HepG2 (cell line): ENCODE data around the gene RAB3GAP1. TPM values are rescaled to one million over a fixed set of nuclear protein-coding genes. Genes with fewer than 3 reads are reported as not detected.

Experiments
- ATAC-seq: fragments of 200-7000 bp; cut with Tn5 transposase; 3 replicates; pipeline ENCODE4 v1.9.1; 2020; ENCODE audit warnings: mild to moderate bottlenecking, moderate library complexity
- BruUV-seq: library from RNA; stranded (reverse); fragments of 400-500 nt; replicated peaks from 2 replicates; lab custom pipeline; 2021; lab: Mats Ljungman, UMichigan
- CTCF ChIA-PET: fragments of 300-600 bp; formaldehyde crosslinking; extraction: SDS; loops from one replicate; lab custom pipeline; 2021; ENCODE audit warnings: low total read pairs, inconsistent platforms, low intra/inter-chr PET ratio; lab: Yijun Ruan, JAX
- POLR2A ChIA-PET: fragments of 350-600 bp; sonication (Branson Sonifier 250); formaldehyde crosslinking; loops from one replicate; lab custom pipeline; 2020; ENCODE audit warnings: antibody characterized with exemption, inconsistent platforms; lab: Yijun Ruan, JAX
- DNase-seq: peaks from one replicate; pipeline ENCODE4 v3.0.0-alpha.2; 2015; ENCODE audit warnings: low spot score
- FAIRE-seq: peaks from 3 replicates; lab custom pipeline; 2011; peaks lifted over from hg19 to GRCh38; lab: Jason Lieb, UNC
- H2AFZ ChIP-seq: one replicate; pipeline ENCODE4 v1.6.1; 2011; ENCODE audit warnings: low read length, inconsistent platforms
- H3K27ac ChIP-seq: fragments of 300-600 bp; 3 replicates; pipeline ENCODE4 v1.8.0; 2011; ENCODE audit warnings: mixed run types, mild to moderate bottlenecking, mixed read lengths, low read length, inconsistent platforms; ENCODE audit not compliant: insufficient read depth; ENCODE audit errors: extremely low read length
- H3K27me3 ChIP-seq, 2 experiments: fragments of 200-600 bp in 1 of 2; 2 replicates in 1 of 2; 3 replicates in 1 of 2; pipeline versions ENCODE4 v1.6.0 to v1.8.0; 2011; ENCODE audit warnings: low read length in 2 of 2, mild to moderate bottlenecking in 2 of 2, moderate library complexity in 2 of 2, inconsistent platforms in 1 of 2; ENCODE audit not compliant: insufficient read depth in 2 of 2, control insufficient read depth in 1 of 2
- H3K36me3 ChIP-seq, 2 experiments: fragments of 200-600 bp in 1 of 2; replicated peaks in 1 of 2; 2 replicates in 1 of 2; 3 replicates in 1 of 2; pipeline versions ENCODE4 v1.5.1 to v1.8.0; 2011; ENCODE audit warnings: low read length in 2 of 2, inconsistent platforms in 1 of 2; ENCODE audit not compliant: insufficient read depth in 2 of 2, control insufficient read depth in 1 of 2
- H3K4me1 ChIP-seq: 2 replicates; pipeline ENCODE4 v1.5.1; 2012; ENCODE audit warnings: low read length, inconsistent platforms; ENCODE audit not compliant: insufficient read depth
- H3K4me2 ChIP-seq: 2 replicates; pipeline ENCODE4 v1.6.0; 2011; ENCODE audit warnings: low read depth, low read length, inconsistent platforms
- H3K4me3 ChIP-seq, 3 experiments: fragments of 200-600 bp in 1 of 3; sonication (generic), shearing (Covaris generic) in 1 of 3; replicated peaks in 1 of 3; 2 replicates each; pipeline ENCODE4 v1.5.1; 2011 to 2016; ENCODE audit warnings: low read length in 3 of 3, inconsistent platforms in 2 of 3, low read depth in 2 of 3, mild to moderate bottlenecking in 2 of 3, control low read depth in 1 of 3, mixed read lengths in 1 of 3; ENCODE audit not compliant: insufficient read depth in 1 of 3
- H3K79me2 ChIP-seq: one replicate; pipeline ENCODE4 v1.6.1; 2011; ENCODE audit warnings: low read length, inconsistent platforms; ENCODE audit not compliant: insufficient read depth
- H3K9ac ChIP-seq: 2 replicates; pipeline ENCODE4 v1.6.0; 2011; ENCODE audit warnings: mild to moderate bottlenecking, low read depth, low read length, inconsistent platforms; ENCODE audit not compliant: insufficient read depth
- H3K9me3 ChIP-seq: 2 replicates; pipeline ENCODE4 v1.5.1; 2012; ENCODE audit warnings: mild to moderate bottlenecking, low read length
- H4K20me1 ChIP-seq: 2 replicates; pipeline ENCODE4 v1.6.0; 2011; ENCODE audit warnings: inconsistent platforms, mild to moderate bottlenecking, low read length, moderate library complexity; ENCODE audit not compliant: insufficient read depth
- HBP1 ChIP-seq: IDR thresholded peaks from 2 replicates; pipeline ENCODE4 v1.6.1; 2016; ENCODE audit warnings: low read depth, control low read depth
- KLF12 ChIP-seq: sonication (generic); formaldehyde crosslinking; IDR thresholded peaks from 2 replicates; pipeline ENCODE4 v1.4.0; 2020; ENCODE audit warnings: missing genetic modification reagents, borderline replicate concordance
- NCOR1 ChIP-seq: fragments of 200-600 bp; sonication (generic); IDR thresholded peaks from 2 replicates; pipeline ENCODE4 v1.7.0; 2017; ENCODE audit warnings: antibody characterized with exemption, low read length, borderline replicate concordance
- PBX2 ChIP-seq: IDR thresholded peaks from 2 replicates; pipeline ENCODE4 v1.6.1; 2016; ENCODE audit warnings: control low read depth
- PCBP1 ChIP-seq: fragments of 200-400 bp; formaldehyde crosslinking; IDR thresholded peaks from 2 replicates; pipeline ENCODE4 v1.6.1; 2017; ENCODE audit warnings: mild to moderate bottlenecking, low read depth, low read length, borderline replicate concordance
- SAP130 ChIP-seq: IDR thresholded peaks from 2 replicates; pipeline ENCODE4 v1.6.1; 2016; ENCODE audit warnings: low read depth
- TRAFD1 ChIP-seq: sonication (generic); formaldehyde crosslinking; IDR thresholded peaks from 2 replicates; pipeline ENCODE4 v1.5.1; 2020; ENCODE audit warnings: missing genetic modification reagents, mild to moderate bottlenecking, borderline replicate concordance
- ZBTB4 ChIP-seq: sonication (generic); formaldehyde crosslinking; IDR thresholded peaks from 2 replicates; pipeline ENCODE4 v1.4.0; 2020; ENCODE audit warnings: missing genetic modification reagents, mild to moderate bottlenecking, borderline replicate concordance
- ZFP82 ChIP-seq: sonication (generic); formaldehyde crosslinking; IDR thresholded peaks from 2 replicates; pipeline ENCODE4 v1.5.1; 2020; ENCODE audit warnings: mild to moderate bottlenecking, missing genetic modification reagents, borderline replicate concordance
- ZNF232 ChIP-seq: sonication (generic); formaldehyde crosslinking; IDR thresholded peaks from 2 replicates; pipeline ENCODE4 v1.4.0; 2020; ENCODE audit warnings: missing genetic modification reagents, borderline replicate concordance
- ZNF276 ChIP-seq: sonication (generic); formaldehyde crosslinking; IDR thresholded peaks from 2 replicates; pipeline ENCODE4 v1.4.0; 2020; ENCODE audit warnings: mild to moderate bottlenecking, low read depth, missing genetic modification reagents
- ZNF451 ChIP-seq: sonication (generic); formaldehyde crosslinking; IDR thresholded peaks from 2 replicates; pipeline ENCODE4 v1.5.0; 2020; ENCODE audit warnings: mild to moderate bottlenecking, missing genetic modification reagents
- ZNF619 ChIP-seq: sonication (generic); formaldehyde crosslinking; IDR thresholded peaks from 2 replicates; pipeline ENCODE4 v1.4.0; 2020; ENCODE audit warnings: mild to moderate bottlenecking, missing genetic modification reagents
- ZSCAN29 ChIP-seq: sonication (generic); formaldehyde crosslinking; conservative IDR thresholded peaks from 2 replicates; pipeline ENCODE4 v1.4.0; 2020; ENCODE audit warnings: mild to moderate bottlenecking, missing genetic modification reagents
- WGBS: methylation state at CpG from one replicate; pipeline ENCODE4 v1.1.6; 2017; ENCODE audit warnings: low lambda C conversion rate; 5-methylcytosine and 5-hydroxymethylcytosine counted together
- in situ Hi-C: cut with HindIII; loops from 2 replicates; pipeline ENCODE4 v1.10.0; 2017; ENCODE audit warnings: low pct_unique_long_range_greater_than_20kb; ENCODE audit not compliant: extremely low pct_ligation_motif_present
- intact Hi-C: fragments of 100-400 bp; cut with micrococcal nuclease; formaldehyde crosslinking; loops from one replicate; pipeline ENCODE4 v1.10.0; 2022; ENCODE audit not compliant: unreplicated experiment
- polyA plus RNA-seq, 8 experiments: library from polyadenylated mRNA; depleted of rRNA in 3 of 8; stranded (reverse) in 7 of 8; unstranded in 1 of 8; fragments of >200 nt; fragmentation: Illumina TruSeq in 4 of 8; extraction: Trizol in 4 of 8; gene quantifications; 2 replicates each; pipeline versions ENCODE4 v1.2.1 to v1.2.3, GENCODE V29; 2011 to 2016; ENCODE audit warnings: low read depth in 4 of 8, missing spikeins in 1 of 8, mixed read lengths in 1 of 8; ENCODE audit not compliant: insufficient read depth in 1 of 8
- total RNA-seq, 5 experiments: library from RNA; depleted of rRNA; stranded (reverse); fragments of >200 nt; fragmentation: Illumina TruSeq; extraction: Trizol; gene quantifications; 2 replicates each; pipeline ENCODE4 v1.2.3, GENCODE V29; 2016; ENCODE audit warnings: low read depth in 1 of 5

Gene RAB3GAP1
- total and polyA plus RNA-seq, 2 of the 13 experiments (the other 11 are each of a cell fraction or from before 2014, with no cell fraction given), result 15.2 to 48.8 TPM

- H3K36me3 ChIP-seq, result peaks cover 8 to 28% of the 10 kb centered on the region in 2 experiments
These were observed 12.1 kb downstream of the RAB3GAP1 start for GRCh38 chr2:135064149-135064548.

More at GRCh38 chr2:135064149-135064548, 12.1 kb downstream of the RAB3GAP1 start:
- no peak overlapping the region for H3K4me3 ChIP-seq
- no peak overlapping the region for H2AFZ ChIP-seq
- DNase-seq (no peak), ATAC-seq (no peak), FAIRE-seq (no peak)
- no peaks in the 10 kb centered on the region for H4K20me1 ChIP-seq
- H3K9ac ChIP-seq, result no peak overlapping the region
- H3K79me2 ChIP-seq, result peaks cover 61% of the 10 kb centered on the region
- intact Hi-C loops (no loop called here), in situ Hi-C loops (no loop called here)
- POLR2A ChIA-PET, result no interaction called here
- BruUV-seq, result no TSS peak
- 92% methylated on average over 2 of the region's 2 CpGs for WGBS
- no peak for TF ChIP-seq NCOR1
- no peak for TF ChIP-seq PBX2 (CRISPR knock-in tag)
- no peak for TF ChIP-seq PCBP1
- TF ChIP-seq TRAFD1 (CRISPR knock-in tag), result no peak
- TF ChIP-seq ZBTB4 (CRISPR knock-in tag), result no peak
- TF ChIP-seq ZNF451 (CRISPR knock-in tag), result no peak
- no peak for TF ChIP-seq KLF12 (CRISPR knock-in tag)
- TF ChIP-seq SAP130, result no peak
- no peak for TF ChIP-seq ZSCAN29 (CRISPR knock-in tag)
- no peak for TF ChIP-seq HBP1 (CRISPR knock-in tag)
- no peak for TF ChIP-seq ZNF232 (CRISPR knock-in tag)
- no peak for TF ChIP-seq ZNF619 (CRISPR knock-in tag)
- no peak for TF ChIP-seq ZFP82 (CRISPR knock-in tag)
- TF ChIP-seq ZNF276 (CRISPR knock-in tag), result no peak
- H3K27ac ChIP-seq, result no peak overlapping the region
- 0 out of 2 replicates have a peak, but pooled peaks cover 6% of the 10 kb centered on the region for H3K4me1 ChIP-seq
- no peak overlapping the region for H3K4me2 ChIP-seq
- no peaks in the 10 kb centered on the region for H3K9me3 ChIP-seq
- CTCF ChIA-PET, result no interaction called here
- H3K27me3 ChIP-seq, result no peaks in the 10 kb centered on the region
